H1 (cell line): Measurements from ENCODE around the gene RASSF5. TPM values are rescaled to one million over a fixed set of nuclear protein-coding genes. Genes with fewer than 3 reads are reported as not detected.

Source experiments
- CHD7 ChIP-seq: fragments of 300-600 bp; sonication (generic); IDR thresholded peaks from 2 replicates; pipeline ENCODE4 v1.7.1; 2012; ENCODE audit warnings: low read length, moderate library complexity, mild to moderate bottlenecking, inconsistent platforms; ENCODE audit not compliant: insufficient replicate concordance
- SAP30 ChIP-seq: fragments of 300-600 bp; sonication (generic); IDR thresholded peaks from 2 replicates; pipeline ENCODE4 v1.7.1; 2012; ENCODE audit warnings: low read length, moderate library complexity, mild to moderate bottlenecking, inconsistent platforms; ENCODE audit not compliant: insufficient read depth, insufficient replicate concordance
- polyA plus RNA-seq, 7 experiments: library from polyadenylated mRNA; depleted of rRNA in 3 of 7; stranded (reverse) in 5 of 7; unstranded in 2 of 7; fragments of >200 nt in 5 of 7; fragments of 200-250 nt in 2 of 7; gene quantifications; 1 replicate in 5 of 7; 2 replicates in 1 of 7; 4 replicates in 1 of 7; pipeline versions ENCODE4 v1.2.1 to v1.2.3, GENCODE V29; 2011 to 2013; ENCODE audit warnings: missing spikeins in 2 of 7, mixed read lengths in 2 of 7
- total RNA-seq: library from RNA; stranded (reverse); fragmentation: NEBNext Ultra II Directional; extraction: Animal tissue kit (Norgen Biotek cat#: 25700); gene quantifications from 2 replicates; pipeline ENCODE4 v1.2.1, GENCODE V29; 2021

RASSF5 gene
- total and polyA plus RNA-seq, 2 of the 8 experiments (the other 6 are each of a cell fraction or from before 2014, with no cell fraction given): 0.82 to 1.8 TPM

GRCh38 chr1:206460836-206461426, 46.4 kb upstream of the RASSF5 start (continued):
- no peak for TF ChIP-seq CHD7
- no peak for TF ChIP-seq SAP30
